Stimulated activated CD4-positive, alpha-beta T cell treated with anti-CD3 and anti-CD28 coated beads, Interleukin-1b, Interleukin-23, amount 100 ng/mL, for 24 hours (primary cell): Measurements from ENCODE around the gene TENT4A.
A peak's percentile ranks its signal among the peaks of the same experiment; 100 is the strongest.
"Not testable (repeated sequence)": the region's sequence is repeated elsewhere in the genome, so short reads cannot be mapped to it uniquely, and the experiment has no call there.

ENCODE experiments used
- DNase-seq, 4 experiments: peaks; one replicate each; pipeline ENCODE4 v3.0.0-alpha.2; 2020; ENCODE audit warnings: low read depth in 4 of 4, low spot score in 1 of 4

The TENT4A gene

DNA sequence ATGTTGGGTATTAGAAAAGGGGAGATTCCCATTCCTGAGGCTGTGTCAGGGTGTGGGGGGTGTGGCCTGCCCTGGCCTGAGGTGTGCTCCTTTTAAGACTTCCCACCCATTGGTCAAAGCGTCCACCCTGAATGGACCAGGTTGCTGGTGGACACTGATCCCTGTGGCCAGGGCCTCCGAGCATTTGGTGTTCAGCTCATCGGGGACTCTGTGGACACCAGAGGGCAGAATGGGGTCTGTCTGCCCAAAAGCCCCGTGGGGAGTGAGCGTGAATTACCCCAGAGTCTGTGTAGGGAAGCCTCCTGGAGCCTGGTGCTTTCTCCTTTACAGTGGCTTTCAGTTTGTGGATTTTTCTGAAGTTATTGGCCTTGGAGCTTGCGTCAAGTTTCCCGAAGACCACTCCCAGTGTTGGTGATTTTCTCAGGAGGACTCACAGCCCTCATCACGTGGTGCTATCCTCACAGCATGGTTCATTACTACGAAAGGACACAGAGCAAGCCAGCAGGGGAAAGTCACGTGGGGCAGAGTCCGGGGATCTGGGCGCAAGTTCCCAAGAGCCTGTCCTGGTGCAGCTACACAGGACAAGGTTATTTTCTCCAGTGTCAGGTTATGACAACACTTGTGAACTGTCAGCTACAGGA, 55.5 kb downstream of the TENT4A start:
- no peak for DNase-seq

DNA sequence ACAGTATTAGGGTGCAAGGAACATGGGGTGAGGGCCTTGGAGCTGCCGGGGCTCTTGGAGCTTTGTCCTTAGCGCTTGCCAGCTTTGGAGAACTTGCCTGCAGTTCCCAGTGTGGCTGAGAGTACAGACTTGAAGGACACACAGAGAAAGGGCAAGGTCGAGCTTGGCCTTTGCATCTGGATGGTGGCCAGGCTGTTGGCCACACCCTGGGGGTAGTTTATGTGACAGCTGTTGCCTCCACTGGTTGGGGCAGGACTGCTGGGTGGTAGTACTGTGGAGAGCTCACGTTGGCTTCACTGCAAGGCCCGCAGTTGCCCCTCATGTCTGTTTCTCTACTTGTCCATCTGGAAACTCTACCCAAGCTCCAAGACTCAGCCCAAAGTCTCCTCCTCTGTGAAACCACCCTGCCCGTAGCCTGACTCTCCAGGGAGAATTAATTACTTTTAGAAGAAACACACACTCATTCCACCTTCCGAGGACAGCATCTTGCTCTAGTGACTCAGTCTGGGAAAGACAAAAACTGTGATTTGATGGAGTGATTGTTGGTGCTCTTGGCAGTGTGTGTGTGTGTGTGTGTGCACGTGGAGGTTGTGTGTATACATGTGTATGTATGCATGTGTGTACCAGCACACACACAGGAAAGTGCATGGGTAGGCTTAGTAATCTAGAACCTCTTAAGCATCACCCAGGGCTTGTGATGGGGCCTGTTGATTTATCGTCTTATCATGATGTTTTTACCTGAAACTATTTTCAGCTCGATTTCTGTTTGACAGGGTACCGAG, 57.8 kb downstream of the TENT4A start:
- DNase-seq: no peak

DNA sequence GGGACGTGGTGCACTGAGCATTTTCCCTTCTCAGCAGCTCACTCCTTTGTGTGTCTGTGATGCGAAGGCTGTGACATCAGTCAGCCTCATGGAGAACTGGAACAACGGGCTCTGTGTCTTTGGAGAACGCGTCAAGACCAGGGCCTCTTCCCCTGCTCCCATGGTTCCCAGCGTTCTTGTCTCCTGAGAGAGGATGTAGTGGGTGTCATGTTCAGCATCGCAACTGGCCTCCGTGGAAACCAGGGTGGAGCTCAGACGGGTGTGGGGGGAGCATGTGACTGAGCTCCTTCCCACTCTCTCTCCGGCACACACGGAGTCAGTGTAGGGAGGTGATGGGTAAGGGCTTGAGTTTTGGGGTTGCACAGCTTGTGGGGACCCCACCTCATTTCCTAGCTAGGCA, 59.7 kb downstream of the TENT4A start:
- no peak for DNase-seq

DNA sequence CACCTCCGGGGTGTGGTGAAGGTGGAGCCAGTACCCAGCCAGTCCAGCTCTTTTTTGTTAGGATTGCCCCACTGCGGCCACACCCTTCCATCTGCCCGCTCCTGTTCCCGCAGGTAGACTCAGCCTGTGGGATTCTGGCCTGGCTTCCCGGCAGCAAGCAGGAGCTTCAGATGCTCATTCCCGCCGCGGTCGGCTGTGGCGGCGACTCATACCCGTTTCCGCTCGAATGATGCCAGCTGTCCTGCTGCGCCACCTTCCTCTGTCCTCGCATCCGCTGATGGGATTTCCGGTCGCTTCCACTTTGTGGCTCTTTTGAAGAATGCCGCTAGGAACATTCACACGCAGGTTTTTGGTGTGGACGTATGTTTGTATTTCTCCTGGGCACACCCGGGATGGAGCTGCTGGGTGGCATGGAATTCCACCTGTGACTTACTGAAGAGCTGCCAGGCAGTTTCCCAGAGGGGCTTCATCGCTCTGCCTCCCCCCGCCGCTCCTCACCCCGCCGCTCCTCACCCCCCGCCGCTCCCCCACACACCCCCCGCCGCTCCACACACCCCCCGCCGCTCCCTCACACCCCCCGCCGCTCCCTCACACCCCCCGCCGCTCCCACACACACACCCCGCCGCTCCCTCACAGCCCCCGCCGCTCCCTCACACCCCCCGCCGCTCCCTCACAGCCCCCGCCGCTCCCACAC, 60.3 kb downstream of the TENT4A start:
- DNase-seq: no peak

DNA sequence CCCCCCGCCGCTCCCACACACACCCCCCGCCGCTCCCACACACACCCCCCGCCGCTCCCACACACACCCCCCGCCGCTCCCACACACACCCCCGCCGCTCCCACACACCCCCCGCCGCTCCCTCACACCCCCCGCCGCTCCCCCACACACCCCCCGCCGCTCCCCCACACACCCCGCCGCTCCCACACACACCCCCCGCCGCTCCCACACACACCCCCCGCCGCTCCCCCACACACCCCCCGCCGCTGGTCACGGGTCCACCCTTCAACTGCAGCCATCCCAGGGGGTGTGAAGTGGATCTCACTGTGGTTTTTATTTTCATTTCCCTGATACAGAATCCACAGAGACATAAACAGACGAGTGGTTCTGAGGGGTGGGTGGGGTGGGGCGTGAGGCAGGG, 61.0 kb downstream of the TENT4A start:
- DNase-seq: not testable (repeated sequence)

DNA sequence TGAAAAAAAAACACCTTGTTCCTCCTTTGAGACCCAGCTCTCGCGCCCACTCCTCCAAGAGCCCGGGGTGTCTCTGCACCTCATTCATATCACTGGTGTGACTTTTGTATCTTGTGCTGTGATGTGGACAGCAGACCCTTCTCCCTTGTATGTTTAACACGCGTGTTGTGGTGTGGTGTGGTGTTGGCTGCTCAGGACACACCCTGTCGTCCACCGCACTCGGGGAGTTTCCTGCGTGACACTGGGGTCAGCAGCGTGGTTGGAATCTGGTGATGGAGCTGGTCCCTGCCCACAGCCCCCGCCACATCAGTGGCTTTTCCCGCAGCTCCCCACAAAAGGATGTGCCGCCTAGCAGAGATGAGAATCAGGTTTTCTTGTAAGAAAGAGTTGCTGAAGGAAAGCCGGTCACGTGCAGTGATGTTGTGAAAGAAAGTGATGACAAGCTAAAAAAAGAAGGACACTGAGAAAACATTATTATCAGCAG, 61.5 kb downstream of the TENT4A start:
- no peak for DNase-seq

DNA sequence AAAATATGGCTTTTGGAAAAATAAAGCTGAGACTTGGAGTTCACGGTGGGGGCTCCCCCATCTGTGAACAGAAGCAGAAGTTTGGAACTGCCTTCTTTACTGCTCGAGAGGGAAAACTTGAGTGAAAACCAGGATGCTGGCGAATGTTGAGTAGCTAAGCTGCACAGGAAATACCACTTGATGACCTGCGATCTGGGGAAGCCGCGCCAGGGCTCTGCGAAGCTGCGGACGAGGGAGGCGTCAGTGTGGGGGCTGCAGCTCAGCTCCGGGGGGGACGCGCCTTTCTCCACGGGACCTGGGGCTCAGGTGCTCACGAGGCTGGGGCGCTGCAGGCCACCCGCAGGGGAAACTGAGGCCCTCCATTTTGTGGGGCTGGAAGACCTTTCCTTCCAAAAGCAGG, 62.3 kb downstream of the TENT4A start:
- DNase-seq: no peak

DNA sequence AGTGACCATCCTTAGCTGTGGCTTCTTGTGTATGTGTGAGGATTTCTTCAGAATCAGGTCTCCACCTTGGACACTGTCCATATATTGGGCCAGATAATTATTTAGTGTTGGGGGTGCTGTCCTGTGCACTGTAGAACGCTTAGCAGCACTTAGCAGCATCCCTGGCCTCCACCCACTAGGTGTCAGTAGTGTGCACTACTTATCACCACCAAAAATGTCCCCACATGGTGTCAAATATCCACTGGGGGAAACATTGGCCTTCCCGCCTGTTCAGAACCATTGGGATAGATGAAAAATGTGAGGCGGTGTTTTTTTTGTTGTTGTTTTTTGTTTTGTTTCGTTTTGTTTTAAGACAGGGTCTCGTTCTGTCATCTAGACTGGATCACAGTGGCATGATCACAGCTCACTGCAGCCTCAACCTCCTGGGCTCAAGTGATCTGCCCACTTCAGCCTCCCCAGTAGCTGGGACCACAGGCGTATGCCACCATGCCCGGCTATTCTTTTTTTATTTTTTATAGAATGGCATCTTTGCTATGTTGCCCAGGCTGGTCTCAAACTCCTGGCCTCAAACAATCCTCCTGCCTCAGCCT, 67.7 kb downstream of the TENT4A start:
- peak in 2 of 4 experiments; percentile 6 to 12 for DNase-seq

DNA sequence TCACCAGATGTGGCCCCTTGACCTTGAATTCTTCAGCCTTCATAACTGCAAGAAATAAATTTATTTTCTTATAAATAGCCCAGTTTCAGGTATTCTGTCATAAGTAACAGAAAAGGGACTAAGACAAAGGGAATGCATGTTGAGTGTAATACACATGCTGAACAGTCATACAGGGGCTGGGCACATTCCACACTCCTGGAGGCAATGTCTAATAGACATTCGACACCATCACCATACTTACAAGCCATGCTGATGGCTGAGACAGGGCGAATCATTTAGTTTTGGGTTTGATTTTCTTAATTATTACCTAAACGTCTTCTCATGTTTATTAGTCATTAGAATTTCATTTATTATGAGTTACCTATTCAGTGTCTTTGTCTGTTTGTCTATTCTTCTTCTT, 68.5 kb downstream of the TENT4A start:
- DNase-seq: no peak

DNA sequence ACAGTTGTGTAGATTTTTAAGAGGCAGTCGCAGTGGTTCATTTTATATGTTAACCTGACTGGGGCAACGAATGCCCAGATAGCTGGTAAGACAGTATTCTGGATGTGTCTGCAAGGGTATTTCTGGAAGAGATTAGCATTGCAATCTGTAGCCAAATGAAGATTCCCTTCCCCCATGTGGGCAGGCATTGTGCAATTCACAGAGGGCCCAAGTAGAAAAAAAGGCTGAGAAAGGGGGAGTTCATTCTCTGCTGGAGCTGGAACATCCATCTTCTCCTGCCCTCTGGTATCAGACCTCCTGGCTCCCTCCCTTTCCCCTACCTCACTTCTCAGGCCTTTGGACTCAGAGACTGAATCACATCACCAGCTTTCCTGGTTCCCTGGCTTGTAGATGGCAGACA, 70.6 kb downstream of the TENT4A start:
- DNase-seq: no peak

DNA sequence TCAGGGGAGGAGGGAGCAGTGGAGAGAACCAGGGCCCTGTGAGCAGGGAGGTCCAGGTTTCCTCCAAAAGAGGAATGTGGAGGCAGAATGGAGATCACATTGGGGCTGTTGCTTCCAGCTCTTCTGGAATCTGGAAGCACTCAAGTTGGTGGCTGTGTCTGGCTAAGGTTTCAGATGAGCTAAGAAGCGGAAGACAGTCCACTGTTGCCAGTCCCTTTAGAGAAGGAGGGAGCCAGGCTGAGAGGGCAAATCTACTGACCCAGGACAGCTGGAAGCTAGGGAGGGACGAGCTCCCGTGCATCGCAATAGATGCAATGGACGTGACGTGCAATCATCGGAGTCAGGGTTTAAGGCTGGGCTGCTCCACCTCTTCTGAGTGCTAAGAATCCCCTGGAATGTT, 71.2 kb downstream of the TENT4A start:
- no peak for DNase-seq

DNA sequence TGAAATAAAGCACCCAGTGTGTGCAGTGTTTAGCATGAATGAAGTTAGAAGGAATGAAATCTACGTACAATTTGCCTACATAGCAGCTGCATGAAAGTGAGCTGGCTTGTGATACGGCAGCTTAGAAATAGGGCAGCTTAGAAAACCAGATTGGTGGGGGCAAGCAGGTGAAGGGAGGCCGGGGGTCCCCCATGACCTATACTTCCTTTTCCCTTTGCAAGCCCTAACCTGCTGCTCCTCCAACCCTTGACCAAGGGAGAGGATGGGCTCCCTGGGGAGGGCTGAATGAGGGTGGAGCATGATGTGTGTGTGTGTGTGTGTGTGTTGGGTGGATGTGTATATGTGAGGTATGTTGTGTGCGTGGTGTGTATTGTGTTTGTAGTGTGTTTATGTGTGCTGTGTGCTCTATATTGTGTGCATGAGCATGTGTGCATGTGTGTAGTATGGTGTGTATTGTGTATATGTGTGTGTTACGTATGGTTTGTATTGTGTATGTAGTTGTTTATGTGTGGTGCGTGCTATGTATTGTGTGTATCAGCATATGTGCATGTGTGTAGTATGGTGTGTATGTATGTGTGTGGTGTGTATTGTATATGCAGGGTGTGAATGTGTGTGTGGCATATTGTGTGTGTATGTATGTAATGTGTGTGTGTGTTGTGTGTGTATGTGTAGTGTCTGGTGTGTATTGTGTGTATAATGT, 72.1 kb downstream of the TENT4A start:
- DNase-seq: no peak

DNA sequence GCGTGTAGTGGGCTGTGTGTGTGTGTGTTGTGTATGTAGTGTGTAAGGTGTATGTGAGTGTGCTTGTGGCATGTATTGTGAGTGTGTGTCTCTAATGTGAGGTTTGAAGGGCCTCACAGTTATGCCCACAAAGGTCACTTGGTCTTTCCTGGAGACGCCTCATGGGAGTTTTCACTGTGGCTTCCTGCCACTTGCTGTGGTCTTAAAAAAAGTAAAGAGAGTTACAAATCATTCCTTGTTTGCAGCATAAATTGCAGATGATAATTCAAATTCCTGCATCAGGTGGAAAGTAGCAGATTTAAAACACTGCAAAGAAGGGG, 72.6 kb downstream of the TENT4A start:
- no peak for DNase-seq

DNA sequence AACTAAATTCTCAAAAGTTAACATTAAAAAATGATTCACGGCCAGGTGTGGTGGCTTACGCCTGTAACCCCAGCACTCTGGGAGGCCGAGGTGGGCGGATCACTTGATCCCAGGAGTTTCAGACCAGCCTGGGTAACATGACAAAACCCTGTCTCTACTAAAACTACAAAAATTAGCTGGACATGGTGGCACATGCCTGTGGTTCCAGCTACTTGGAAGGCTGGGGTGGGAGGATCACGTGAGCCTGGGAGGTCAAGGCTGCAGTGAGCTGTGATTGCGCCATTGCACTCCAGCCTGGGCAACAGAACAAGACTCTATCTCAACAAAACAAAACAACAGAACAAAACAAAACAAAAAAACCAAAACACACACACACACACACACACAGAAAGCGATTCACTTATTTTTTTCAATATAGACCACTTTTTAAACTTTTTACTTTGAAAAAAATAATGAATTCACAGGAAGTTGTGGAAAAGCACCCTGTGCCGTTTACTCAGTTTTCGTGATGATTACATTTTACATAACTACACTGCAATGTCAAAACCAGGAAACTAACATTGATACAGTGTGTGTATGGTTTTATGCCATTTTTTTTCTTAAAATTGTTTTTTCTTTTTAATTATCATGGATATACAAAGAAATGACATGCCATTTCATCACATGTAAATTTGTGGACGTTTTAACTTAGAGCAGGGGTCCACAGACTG, 73.7 kb downstream of the TENT4A start:
- no peak for DNase-seq

DNA sequence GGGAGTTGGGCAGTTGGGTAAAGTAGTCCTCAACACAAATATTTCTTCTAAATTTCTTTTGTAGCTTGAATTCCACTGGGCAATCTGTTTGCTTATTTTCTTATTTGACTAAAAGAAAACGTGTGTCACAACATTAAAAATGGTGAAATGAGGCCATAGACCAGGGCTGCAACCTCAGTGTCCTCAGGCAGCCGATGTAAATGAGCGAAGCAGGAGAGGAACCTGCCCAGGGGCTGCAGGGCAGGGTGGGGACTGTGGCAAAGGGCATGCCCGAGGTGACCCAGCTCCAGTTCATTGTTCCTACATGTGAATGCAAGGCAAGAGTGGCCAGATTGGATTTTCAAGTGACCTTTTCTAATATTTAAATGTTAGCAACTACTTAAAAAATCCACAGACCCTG, 74.7 kb downstream of the TENT4A start:
- DNase-seq: no peak

DNA sequence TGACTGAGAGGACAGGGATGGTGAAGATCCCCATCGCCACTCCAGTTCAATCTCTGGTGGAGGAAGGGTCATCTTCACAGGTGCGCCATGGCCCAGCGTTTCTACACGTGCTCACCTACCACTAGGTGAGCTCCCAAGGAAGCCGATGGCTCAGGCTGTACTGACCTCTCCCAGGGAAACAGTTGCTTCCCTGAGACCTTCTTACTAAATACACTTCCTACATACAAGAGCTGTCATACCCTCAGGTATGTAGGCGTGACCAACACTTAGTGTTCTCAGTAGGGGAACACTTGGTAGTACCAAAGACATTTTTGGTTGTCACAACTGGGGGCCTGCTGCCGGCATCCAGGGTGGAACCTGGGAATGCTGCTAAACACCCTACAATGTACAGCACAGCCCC, 75.2 kb downstream of the TENT4A start:
- no peak for DNase-seq

DNA sequence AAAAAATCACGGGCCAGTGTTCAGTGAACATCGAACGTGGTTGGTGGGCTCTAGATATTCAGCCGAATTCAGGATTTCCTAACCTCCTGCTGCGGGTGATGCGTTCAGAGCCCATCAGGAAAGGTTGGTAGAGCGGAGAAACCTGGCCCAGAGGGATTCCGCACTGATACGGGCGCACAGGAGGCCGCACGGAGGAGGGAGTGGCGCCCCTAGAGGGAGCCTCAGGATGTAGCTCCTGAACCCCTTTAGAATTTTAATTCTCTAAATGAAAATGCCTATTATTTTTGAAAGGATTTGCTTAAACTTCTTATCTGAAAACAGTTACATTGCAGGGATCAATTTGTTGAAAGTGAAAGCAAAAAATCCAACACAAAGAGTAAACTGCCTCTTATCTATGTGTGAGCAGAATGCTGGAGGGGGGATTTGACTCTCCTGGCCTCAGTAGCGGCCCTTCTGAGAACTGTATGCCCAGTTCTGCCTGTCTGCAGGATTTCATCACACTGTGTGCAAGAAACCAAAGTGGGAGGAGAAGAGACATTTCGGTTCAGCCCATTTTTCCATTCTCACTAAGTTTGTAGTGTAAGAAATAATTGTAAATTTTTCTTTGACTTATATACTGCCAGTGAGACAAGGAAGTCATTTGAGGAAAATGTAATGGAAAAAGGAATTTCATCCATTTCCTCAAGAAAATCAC, 75.9 kb downstream of the TENT4A start:
- DNase-seq: no peak

DNA sequence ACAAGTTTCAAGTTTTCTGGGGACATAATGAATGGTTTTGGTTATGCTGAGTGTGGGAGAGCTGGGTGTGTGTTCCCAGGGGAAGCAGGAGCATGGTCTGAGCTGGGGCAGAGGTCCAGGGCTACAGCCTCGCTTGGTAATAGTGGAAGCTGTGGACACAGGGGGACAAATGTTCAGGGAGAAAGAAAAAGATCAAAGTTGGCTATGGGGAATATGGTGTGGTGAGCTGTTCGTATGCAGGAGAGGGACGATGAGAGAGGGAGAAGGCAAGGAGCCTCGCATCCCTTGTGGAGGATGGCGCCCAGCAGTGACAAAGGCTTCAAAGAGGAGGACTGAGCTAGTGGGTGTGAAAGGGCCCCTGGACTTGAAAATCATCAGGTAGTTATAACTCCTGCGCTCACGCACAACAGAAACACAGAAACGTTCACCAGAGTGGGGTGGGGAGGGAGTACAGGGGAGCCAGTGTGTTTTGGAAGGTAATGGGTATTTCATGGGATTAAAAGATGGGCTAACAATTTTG, 77.2 kb downstream of the TENT4A start:
- no peak for DNase-seq

DNA sequence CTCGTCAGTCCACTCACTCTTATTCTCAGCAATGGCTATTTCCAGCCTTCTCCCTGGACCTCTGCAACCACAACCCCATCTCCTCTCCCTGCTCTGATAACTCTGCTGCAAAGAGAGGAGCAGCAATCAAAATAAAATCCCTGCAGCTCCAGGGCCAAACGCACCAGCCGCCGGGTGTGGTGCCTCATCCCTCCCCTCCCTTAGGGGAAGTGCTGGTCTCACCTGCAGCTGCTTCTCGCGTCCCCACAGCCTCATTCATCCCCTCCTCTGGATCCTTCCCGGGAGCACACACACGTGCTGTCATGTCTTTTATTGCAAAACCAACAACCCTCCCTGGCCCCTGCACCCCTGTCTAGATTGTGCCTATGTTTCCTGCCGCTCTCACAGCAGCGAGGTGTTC, 77.8 kb downstream of the TENT4A start:
- no peak for DNase-seq

DNA sequence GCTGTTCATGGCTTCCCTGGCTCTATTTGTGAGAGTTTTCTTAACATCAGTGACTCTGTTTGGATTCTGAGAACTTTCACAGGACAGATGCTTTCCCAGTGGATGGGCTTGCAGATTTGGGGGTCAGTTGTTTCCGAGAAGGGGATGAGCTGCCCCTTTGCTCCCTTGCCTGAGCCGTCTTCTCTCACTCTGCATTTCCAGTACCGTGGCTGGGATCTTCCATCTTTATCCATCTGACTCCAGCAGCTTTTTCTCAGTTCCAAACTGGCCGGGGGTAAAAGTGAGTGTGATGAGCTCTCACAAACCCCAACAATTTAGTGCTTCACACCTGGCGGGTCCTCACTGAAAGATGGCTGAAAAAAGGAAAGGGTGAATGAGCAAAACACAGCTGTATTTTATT, 79.1 kb downstream of the TENT4A start:
- no peak for DNase-seq
